GM20431 (cell line): Measurements from ENCODE around the gene KLRC3.
"Not testable (repeated sequence)": the region's sequence is repeated elsewhere in the genome, so short reads cannot be mapped to it uniquely, and the experiment has no call there.

Experiments
- in situ Hi-C: fragments of 300-500 bp; cut with MseI, MboI; formaldehyde crosslinking; loops from one replicate; pipeline ENCODE4 v1.15.0; 2020; ENCODE audit warnings: low sequenced_read_pairs; ENCODE audit not compliant: unreplicated experiment

KLRC3 gene

DNA sequence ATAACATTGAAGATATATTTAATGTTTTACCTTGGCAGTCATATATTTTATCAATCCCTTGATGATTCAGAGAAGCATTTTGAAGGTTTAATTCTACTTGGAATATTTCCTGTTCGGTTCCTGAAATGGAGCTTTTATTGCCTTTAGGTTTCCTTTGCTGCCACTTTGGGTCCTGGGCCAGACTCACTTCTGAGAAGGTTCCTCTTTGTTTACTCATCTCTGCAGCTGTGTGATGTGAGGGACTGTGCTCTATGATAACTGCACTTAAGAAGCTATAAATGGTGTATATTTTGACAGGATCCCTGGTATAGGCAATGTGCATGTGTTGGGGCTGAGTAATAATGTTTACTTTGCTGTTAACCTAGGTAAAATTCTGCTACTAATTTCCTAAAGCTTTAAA, at the start of gene KLRC3:
TSS of gene KLRC3 (minus strand) at position 262 of the 400 bp plus-strand sequence. CDS start at position 217, 45 bp downstream.
- in situ Hi-C loops: not testable (repeated sequence)

DNA sequence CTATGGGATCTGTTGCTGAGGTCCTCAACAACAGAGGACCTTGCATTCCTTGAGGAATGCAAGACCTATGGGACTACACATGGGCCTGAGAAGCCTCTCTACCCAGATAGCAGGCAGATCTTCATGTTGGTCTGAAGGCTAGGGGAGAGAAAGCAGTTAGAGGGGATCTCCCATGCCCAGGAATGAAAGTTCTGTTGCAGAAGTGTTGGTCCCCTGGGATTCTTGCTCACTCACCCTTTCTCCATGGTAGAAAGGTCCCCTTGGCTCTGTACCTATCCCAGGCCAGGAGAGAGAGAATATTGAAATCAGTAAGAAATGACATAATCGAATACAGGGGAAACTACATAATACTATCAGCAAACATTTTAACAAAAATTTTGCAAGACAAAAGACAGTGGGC, 49.3 kb upstream of the KLRC3 start:
- in situ Hi-C loops: no loop called here

DNA sequence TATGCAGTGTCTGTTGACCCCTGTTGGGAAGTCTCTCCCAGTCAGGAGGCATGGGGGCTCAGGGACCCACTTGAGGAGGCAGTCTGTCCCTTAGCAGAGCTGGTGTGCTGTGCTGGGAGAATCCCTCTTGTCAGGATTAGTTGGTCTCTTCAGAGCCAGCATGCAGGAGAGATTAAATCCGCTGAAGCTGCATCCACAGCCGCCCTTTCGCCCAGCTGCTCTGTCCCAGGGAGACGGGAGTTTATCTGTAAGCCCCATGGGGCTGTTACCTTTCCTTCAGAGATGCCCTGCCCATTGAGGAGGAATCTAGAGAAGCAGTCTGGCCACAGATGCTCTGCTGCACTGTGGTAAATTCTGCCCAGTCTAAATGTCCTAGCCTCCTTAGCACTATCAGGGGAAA, 45.9 kb upstream of the KLRC3 start:
- in situ Hi-C loops: no loop called here

DNA sequence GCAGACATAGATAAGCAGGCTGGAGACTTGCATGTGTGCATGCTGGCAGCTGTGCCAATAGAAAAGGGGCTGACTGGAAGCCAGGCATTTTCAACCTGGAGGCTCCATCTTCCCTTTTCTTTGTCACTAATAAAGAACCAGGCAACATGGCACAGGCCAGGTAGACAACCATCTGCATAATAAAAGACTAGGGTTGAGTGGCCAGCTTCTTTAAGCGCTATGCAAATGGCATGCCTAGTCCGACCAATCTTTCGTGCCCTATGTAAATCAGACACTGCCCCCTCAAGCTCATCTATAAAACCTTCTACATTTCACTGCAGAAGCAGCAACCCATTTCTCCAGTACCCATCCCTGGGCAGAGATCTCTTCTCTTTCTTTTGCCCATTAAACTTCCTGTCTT, 37.4 kb upstream of the KLRC3 start:
- in situ Hi-C loops: no loop called here

DNA sequence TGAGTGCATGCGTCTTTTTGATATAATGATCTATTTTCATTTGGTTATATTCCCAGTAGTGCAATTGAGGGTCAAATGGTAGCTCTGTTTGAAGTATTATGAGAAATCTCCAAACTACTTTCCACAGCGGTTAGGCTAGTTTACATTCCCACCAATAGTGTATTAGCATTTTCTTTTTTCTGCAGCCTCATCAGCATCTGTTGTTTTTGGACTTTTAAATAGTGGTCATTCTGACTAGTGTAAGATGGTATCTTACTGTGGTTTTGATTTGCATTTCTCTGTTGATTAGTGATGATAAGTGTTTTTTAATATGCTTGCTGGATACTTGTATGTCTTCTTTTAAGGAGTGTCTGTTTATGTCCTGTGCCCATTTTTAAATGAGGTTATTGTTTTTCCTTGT, 36.5 kb upstream of the KLRC3 start:
- in situ Hi-C loops: no loop called here

DNA sequence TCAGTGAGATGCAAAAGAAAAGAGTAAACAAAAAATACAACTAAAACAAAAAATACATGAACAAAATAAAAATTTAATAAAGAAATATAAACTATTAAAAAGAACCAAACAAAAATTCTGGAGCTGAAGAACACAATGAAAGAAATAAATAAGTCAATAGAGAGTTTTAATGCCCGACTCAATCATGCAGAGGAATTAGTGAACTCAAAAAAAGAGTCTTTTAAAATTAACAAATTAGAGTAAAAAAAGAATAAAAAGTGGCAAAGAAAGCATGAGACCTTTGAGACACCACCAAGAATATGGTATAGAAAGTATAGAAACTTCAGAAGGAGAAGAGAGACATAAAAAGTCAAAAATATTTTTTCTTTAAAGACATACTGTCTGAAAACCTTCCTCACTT, 35.4 kb upstream of the KLRC3 start:
- in situ Hi-C loops: no loop called here

DNA sequence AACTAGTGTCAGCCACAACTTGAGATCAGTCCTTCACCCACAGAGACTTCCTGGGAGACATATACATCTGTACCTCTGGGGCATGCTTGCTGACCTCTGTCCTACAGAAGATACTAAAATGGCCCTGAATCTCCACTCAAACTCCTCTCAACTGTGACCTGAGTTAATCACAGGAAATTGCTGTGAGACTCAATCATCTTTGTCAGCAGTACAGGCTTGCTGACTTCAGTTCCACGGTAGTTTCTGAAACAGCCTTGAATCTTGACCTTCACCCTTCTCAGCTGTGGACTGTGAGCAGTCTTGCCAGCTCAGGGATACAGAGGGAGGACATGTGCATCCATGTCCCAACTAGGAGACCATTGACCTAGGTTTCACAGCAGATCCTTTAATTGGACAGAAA, 34.1 kb upstream of the KLRC3 start:
- in situ Hi-C loops: no loop called here

DNA sequence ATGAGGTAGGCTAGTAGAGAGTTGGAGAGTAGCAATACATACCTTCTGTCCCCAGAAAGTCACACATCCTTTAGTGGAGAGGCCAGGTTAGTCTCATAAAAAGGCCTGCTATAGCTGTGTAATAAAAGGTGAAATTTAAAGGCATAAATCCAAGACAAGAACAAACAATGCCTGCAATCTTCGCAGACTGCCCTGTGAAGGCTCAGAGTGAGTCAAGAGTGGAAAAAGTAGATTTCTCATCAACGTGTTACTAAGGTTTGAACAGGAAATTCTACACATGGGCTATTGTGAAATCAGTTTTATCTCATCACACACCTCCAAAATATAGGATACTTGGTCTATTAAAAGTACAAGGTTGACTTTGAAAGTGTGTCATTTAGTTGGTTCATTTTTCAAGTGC, 32.8 kb upstream of the KLRC3 start, which contains the start of gene KLRC1:
TSS of gene KLRC1 (minus strand) at position 222 of the 400 bp plus-strand sequence. CDS start 2,221 bp downstream, outside the sequence.
- in situ Hi-C loops: no loop called here

DNA sequence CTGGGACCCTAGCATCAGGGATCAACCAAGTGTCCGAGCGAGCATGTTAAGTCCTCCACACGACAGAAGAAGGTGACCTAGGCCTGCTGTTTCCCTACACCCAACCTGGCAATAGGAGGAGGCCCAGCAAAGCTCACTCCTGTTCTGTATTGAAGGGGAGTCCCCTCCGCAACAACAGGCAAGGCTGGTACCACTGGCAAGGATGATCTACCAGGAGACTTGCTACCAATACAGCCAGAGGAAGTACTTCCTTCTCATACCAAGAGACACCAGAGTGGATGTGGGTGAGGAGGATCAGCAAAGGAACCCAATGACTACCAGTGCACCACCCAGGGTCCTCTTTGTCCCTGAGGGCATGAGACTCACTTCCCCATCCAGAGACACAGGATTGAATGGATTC, 27.8 kb upstream of the KLRC3 start:
- in situ Hi-C loops: no loop called here

DNA sequence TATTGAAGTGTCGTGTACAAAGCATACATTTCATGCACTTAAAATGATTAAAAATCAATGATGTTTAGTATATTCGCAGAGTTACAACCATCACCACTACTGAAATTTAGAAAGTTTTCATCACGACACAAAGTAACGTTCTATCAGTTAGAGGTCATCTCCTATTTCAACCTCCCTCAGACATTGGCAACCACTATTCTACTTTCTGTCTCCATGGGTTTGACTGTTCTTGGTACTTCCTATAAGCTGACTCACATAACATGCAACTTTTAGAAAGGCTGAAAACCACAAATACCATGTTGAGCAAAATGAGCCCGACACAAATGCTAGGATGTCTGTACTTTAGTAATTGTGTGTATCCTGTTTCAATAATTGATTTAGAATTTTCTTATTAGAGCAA, 25.7 kb upstream of the KLRC3 start:
- in situ Hi-C loops: not testable (repeated sequence)

DNA sequence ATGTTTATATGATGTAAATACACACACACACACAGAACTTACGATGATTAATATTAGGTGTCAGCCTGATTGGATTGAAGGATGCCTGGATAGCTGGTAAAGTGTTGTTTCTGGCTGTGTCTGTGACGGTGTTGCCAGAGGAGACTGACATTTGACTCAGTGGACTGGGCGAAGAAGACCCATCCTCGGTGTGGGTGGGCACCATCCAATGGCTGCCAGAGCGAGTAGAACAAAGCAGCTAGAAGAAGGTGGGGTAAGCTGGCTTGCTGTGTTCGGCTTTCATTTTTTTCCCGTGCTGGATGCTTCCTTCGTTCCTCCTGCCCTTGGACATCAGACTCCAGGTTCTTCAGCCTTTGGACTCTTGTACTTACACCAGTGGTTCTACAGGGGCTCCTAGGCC, 20.7 kb upstream of the KLRC3 start:
- in situ Hi-C loops: not testable (repeated sequence)

DNA sequence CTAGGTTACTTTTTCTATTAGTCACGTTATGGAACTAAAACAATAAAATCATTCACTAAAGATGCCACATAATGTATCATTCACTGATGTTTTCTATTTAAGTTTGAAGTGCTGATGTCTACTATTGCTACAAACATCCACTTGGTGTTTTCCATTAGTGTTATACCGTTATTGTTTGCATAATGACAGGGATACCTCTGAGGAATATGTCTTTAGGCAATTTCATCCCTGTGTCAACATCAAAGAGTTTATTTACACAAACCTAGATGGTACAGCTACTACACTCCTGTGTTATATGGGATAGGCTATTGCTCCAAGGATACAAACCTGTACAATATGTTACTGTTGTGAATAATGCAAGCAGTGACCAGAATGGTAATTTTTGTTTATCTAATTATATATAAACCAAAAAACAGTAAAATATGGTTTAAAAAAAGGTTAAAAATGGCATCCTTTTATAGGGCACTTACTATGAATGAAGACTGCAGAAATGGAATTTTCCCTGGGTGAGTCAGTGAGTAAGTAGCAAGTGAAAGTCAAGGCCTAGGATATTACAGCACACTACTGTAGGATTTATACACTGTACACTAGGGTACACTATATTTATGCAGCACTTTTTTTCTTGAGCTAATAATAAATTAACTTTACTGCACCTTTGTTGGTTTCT, 19.3 kb upstream of the KLRC3 start:
- in situ Hi-C loops: not testable (repeated sequence)

DNA sequence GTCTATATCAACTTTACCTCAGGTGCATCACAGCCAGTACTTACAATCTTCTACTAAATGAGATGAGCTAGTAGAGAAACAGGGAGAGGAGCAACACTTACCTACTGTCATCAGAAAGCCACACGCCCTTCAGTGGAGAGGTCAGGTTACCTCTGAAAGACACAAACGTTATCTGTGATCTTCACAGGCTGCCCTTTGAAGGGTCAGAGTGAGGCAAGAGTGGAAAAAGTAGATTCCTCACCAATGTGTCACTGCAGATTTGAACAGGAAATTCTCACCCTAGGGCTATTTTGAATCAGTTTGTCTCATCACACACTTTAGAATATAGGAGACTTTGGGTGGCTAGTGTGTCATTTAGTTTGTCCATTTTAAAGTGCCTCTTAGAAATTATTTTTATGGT, 17.2 kb upstream of the KLRC3 start:
- in situ Hi-C loops: not testable (repeated sequence)

DNA sequence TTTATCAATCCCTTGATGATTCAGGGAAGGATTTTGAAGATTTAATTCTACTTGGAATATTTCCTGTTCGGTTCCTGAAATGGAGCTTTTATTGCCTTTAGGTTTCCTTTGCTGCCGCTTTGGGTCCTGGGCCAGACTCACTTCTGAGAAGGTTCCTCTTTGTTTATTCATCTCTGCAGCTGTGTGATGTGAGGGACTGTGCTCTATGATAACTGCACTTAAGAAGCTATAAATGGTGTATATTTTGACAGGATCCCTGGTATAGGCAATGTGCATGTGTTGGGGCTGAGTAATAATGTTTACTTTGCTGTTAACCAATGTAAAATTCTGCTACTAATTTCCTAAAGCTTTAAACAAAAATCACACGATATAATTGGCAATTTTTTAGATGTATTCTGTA, 15.4 kb upstream of the KLRC3 start, which contains the start of gene KLRC2:
TSS of gene KLRC2 (minus strand) at position 195 of the 400 bp plus-strand sequence. CDS start at position 171, 24 bp downstream.
- in situ Hi-C loops: not testable (repeated sequence)

DNA sequence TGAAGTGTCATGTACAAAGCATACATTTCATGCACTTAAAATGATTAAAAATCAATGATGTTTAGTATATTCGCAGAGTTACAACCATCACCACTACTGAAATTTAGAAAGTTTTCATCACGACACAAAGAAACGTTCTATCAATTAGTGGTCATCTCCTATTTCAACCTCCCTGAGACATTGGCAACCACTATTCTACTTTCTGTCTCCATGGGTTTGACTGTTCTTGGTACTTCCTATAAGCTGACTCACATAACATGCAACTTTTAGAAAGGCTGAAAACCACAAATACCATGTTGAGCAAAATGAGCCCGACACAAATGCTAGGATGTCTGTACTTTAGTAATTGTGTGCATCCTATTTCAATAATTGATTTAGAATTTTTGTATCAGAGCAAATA, 10.2 kb upstream of the KLRC3 start:
- in situ Hi-C loops: not testable (repeated sequence)

DNA sequence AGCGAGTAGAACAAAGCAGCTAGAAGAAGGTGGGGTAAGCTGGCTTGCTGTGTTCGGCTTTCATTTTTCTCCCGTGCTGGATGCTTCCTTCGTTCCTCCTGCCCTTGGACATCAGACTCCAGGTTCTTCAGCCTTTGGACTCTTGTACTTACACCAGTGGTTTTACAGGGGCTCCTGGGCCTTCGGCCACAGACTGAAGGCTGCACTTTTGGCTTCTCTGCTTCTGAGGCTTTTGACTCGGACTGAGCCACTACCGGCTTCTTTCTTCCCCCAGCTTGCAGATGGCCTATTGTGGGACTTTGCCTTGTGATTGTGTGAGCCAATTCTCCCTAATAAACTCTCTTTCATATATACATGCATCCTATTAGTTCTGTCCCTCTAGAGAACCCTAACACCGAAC, 5.5 kb upstream of the KLRC3 start:
- in situ Hi-C loops: not testable (repeated sequence)

DNA sequence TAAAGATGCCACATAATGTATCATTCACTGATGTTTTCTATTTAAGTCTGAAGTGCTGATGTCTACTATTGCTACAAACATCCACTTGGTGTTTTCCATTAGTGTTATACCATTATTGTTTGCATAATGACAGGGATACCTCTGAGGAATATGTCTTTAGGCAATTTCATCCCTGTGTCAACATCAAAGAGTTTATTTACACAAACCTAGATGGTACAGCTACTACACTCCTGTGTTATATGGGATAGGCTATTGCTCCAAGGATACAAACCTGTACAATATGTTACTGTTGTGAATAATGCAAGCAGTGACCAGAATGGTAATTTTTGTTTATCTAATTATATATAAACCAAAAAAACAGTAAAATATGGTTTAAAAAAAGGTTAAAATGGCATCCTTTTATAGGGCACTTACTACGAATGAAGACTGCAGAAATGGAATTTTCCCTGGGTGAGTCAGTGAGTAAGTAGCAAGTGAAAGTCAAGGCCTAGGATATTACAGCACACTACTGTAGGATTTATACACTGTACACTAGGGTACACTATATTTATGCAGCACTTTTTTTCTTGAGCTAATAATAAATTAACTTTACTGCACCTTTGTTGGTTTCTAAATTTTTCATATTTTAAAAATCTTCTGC, 4.0 kb upstream of the KLRC3 start:
- in situ Hi-C loops: not testable (repeated sequence)

DNA sequence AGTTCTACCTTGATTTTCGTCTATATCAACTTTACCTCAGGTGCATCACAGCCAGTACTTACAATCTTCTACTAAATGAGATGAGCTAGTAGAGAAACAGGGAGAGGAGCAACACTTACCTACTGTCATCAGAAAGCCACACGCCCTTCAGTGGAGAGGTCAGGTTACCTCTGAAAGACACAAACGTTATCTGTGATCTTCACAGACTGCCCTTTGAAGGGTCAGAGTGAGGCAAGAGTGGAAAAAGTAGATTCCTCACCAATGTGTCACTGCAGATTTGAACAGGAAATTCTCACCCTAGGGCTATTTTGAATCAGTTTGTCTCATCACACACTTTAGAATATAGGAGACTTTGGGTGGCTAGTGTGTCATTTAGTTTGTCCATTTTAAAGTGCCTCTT, 1.8 kb upstream of the KLRC3 start:
- in situ Hi-C loops: not testable (repeated sequence)

DNA sequence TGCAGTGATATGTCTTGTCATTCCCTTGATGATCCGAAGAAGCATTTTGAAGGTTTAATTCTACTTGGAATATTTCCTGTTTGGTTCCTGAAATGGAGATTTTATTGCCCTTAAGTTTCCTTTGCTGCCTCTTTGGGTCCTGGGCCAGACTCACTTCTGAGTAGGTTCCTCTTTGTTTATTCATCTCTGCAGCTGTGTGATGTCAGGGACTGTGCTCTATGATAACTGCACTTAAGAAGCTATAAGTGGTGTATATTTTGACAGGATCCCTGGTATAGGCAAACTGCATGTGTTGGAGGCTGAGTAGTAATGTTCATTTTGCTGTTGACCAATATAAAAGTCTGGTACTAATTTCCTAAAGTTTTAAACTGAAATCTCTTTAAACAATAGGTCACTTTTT, 11.0 kb downstream of the KLRC3 start, which contains the start of gene KLRC4:
TSS of gene KLRC4 (minus strand) at position 366 of the 400 bp plus-strand sequence. CDS start at position 184, 182 bp downstream.
- in situ Hi-C loops: no loop called here

DNA sequence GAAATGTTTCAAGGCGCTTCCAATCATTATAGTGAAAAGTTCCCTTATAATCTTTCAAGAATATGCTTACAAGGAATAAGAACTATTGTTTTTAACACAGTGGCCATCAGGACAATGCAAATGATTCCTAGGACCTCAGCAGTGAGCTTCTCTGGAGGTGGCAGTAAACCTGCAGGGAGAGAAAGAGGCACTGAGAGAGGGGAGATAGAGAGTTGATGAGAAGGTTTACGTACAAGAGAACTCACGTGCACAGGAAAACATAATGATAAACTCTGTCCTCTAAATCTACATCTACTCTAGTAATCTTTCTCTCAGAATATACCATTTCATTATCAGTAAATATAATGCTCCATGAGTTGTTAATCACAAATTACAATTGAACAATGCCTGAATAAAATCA, 11.6 kb downstream of the KLRC3 start:
- in situ Hi-C loops: no loop called here

DNA sequence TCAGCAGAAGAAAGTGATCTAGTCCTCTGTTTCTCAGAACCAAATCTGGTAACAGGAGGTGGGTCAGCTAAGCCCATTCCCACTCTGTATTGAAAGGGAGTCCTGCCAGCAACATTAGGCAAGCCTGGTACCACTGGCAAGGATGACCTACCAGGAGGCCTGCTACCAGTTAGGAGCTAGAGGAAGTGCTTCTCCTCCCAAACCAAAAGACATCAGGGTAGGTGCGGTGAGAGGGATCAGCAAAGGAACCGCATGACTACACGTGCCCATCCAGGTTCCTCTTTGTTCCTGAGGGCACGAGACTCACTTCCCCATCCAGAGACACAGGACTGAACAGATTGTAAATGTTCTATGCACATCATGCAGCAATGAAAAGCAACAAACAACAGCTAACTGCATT, 13.7 kb downstream of the KLRC3 start:
- in situ Hi-C loops: no loop called here

DNA sequence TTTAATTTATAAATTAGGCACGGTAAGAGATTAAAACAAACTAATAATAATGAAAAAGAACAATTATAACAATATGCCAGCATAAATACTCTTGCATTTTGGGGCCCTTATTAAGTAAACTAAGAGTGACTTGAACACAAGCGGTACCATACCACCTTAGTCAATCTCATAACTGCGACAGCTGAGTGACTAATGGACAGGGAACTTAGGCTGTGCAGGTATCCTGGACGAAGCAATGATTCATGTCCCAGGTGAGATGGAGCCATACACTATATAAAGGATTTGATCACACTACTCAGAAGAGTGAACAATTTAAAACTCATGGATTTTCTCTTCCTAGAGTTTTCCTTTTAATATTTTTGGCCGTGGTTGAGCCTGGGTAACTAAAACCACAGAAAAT, 15.1 kb downstream of the KLRC3 start:
- in situ Hi-C loops: no loop called here
